ENCODE measurements around the gene SLC16A4. TPM values are rescaled to one million over a fixed set of nuclear protein-coding genes. Genes with fewer than 3 reads are reported as not detected.

The SLC16A4 gene
- total RNA-seq, 1 donor, result 76.0 TPM

DNA sequence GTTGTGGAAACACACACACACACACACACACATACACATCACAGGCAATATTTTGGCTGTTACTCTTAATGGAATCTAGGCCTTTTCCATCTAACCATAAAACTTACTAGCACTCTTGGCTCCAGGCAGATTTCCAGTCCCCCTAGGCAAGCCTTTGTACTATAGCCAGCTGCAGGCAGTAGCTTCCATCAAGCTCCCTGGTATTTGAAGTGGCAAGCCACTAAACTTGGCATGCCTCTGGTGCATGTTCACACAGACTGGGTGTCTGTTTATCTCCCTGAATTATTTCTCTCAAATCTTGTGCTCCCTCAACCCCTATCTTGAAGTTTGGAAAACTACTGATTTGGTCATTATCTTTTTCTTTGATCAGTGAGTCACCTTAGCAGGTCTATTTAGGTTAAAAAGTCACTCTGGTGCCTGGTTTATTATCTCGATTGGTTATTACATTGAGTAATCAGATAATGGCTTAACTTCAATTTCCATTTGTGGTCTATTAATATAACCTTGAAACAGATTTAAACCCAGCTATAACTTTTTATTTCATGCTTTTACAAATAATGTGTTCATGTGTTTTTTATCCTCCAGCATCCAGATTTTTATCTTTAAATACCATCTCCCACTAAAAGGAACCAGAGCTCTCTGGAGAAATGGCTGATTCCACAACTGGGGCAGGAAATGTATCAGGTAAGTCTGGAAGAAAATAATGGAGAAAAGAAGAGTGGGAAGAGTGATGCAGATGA lies 54.4 kb downstream of the SLC16A4 start:
- peaks cover 10% of the 10 kb centered on the region for H3K36me3 ChIP-seq (ENCODE audit: insufficient read depth, low read length)
- DNase-seq (ENCODE audit: insufficient read length, low spot score, missing footprints), result no peak
- H3K4me2 ChIP-seq (ENCODE audit: insufficient read depth, low read length), result no peak overlapping the region
- H4K20me1 ChIP-seq (ENCODE audit: insufficient read depth, low read length), result peaks cover 18% of the 10 kb centered on the region
- H3K4me1 ChIP-seq (ENCODE audit: insufficient read depth, low read length), result peaks cover 23% of the 10 kb centered on the region
- H3K27ac ChIP-seq (ENCODE audit: low read depth, low read length), result no peak overlapping the region
- H2AFZ ChIP-seq (ENCODE audit: low read length), result no peak overlapping the region
- TF ChIP-seq, protein P1, sequence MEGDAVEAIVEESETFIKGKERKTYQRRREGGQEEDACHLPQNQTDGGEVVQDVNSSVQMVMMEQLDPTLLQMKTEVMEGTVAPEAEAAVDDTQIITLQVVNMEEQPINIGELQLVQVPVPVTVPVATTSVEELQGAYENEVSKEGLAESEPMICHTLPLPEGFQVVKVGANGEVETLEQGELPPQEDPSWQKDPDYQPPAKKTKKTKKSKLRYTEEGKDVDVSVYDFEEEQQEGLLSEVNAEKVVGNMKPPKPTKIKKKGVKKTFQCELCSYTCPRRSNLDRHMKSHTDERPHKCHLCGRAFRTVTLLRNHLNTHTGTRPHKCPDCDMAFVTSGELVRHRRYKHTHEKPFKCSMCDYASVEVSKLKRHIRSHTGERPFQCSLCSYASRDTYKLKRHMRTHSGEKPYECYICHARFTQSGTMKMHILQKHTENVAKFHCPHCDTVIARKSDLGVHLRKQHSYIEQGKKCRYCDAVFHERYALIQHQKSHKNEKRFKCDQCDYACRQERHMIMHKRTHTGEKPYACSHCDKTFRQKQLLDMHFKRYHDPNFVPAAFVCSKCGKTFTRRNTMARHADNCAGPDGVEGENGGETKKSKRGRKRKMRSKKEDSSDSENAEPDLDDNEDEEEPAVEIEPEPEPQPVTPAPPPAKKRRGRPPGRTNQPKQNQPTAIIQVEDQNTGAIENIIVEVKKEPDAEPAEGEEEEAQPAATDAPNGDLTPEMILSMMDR (IDR thresholded peaks at IDR 0.05; ENCODE audit: extremely low read depth, low read depth, low read length), result no peak
- H3K79me2 ChIP-seq (ENCODE audit: insufficient read depth, low read length), result peaks cover 21% of the 10 kb centered on the region
- H3K9me3 ChIP-seq (ENCODE audit: low read depth, low read length), result no peaks in the 10 kb centered on the region
- H3K27me3 ChIP-seq (ENCODE audit: insufficient read depth, low read length), result no peaks in the 10 kb centered on the region
- no peak overlapping the region for H3K4me3 ChIP-seq (ENCODE audit: insufficient read depth, low read length)

DNA sequence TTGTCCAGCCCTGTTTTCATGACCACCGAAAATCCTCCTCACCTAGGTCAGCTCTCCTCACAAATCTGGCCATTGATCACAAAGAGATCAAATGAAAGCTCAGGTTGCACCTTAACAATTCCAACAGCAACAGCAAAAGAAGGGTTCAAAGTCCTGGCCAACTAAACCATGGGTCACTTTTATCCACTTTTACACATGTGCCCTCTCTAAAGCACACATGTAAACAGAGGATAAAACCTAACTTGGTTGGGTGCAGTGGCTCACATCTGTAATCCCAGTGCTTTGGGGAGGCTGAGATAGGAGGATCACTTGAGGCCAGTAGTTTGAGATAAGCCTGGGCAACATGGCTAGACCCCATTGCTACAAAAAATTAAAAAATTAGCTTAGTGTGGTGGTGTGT lies 55.6 kb downstream of the SLC16A4 start:
- Histone ChIP-seq H3K79me2 (ENCODE audit: insufficient read depth, low read length) (peaks cover 9% of the 10 kb centered on the region), H3K4me3 (ENCODE audit: insufficient read depth, low read length) (no peak overlapping the region), H3K4me1 (ENCODE audit: insufficient read depth, low read length) (peaks cover 11% of the 10 kb centered on the region), H4K20me1 (ENCODE audit: insufficient read depth, low read length) (peaks cover 6% of the 10 kb centered on the region), H2AFZ (ENCODE audit: low read length) (no peak overlapping the region), H3K4me2 (ENCODE audit: insufficient read depth, low read length) (no peak overlapping the region), H3K36me3 (ENCODE audit: insufficient read depth, low read length) (no peaks in the 10 kb centered on the region), H3K9me3 (ENCODE audit: low read depth, low read length) (no peaks in the 10 kb centered on the region), H3K27ac (ENCODE audit: low read depth, low read length) (no peak overlapping the region), H3K27me3 (ENCODE audit: insufficient read depth, low read length) (no peaks in the 10 kb centered on the region)
- DNase-seq (ENCODE audit: insufficient read length, low spot score, missing footprints), result no peak
- TF ChIP-seq, protein P1 (IDR thresholded peaks at IDR 0.05; ENCODE audit: extremely low read depth, low read depth, low read length), result no peak

DNA sequence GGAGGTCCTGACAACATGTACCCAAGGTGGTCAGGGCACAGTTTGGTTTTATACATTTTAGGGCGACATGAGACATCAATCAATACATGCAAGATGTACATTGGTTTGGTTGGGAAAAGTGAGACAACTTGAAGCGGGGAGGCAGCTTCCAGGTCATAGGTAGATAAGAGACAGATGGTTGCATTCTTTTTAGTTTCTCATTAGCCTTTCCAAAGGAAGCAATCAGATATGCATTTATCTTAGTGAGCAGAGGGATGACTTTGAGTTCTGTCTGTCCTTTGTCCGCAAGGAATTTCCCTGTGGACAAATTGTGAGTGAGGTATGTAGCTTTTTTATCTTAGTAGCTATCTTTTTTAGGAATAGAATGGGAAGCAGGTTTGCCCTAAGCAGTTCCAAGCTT lies 62.1 kb downstream of the SLC16A4 start:
- no peak overlapping the region for H2AFZ ChIP-seq (ENCODE audit: low read length)
- no peaks in the 10 kb centered on the region for H4K20me1 ChIP-seq (ENCODE audit: insufficient read depth, low read length)
- H3K9me3 ChIP-seq (ENCODE audit: low read depth, low read length), result no peaks in the 10 kb centered on the region
- no peak for DNase-seq (ENCODE audit: insufficient read length, low spot score, missing footprints)
- TF ChIP-seq, protein P1 (IDR thresholded peaks at IDR 0.05; ENCODE audit: extremely low read depth, low read depth, low read length), result no peak
- no peak overlapping the region for H3K27ac ChIP-seq (ENCODE audit: low read depth, low read length)
- no peaks in the 10 kb centered on the region for H3K36me3 ChIP-seq (ENCODE audit: insufficient read depth, low read length)
- no peaks in the 10 kb centered on the region for H3K4me1 ChIP-seq (ENCODE audit: insufficient read depth, low read length)
- peaks cover 3% of the 10 kb centered on the region for H3K27me3 ChIP-seq (ENCODE audit: insufficient read depth, low read length)
- H3K79me2 ChIP-seq (ENCODE audit: insufficient read depth, low read length), result no peaks in the 10 kb centered on the region
- no peak overlapping the region for H3K4me3 ChIP-seq (ENCODE audit: insufficient read depth, low read length)
- H3K4me2 ChIP-seq (ENCODE audit: insufficient read depth, low read length), result no peak overlapping the region

DNA sequence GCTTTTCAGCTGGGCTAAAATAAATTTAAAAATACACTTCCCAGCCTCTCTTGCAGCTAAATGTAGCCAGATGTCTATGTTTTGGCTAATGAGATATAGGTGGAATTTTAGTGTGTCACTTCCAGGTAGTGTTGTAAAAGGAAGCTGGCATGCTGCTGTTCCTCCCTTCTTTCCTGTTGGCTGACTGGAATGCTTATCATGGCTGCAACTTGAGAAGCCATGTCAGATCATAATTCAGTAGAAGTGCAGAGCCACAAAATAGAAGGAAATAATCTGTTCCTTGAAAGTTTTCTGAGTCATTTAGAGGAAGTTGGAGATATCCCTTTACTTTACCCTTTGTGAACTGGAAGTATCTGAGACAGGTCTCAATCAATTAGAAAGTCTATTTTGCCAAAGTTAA lies 62.6 kb downstream of the SLC16A4 start:
- Histone ChIP-seq H3K36me3 (ENCODE audit: insufficient read depth, low read length) (no peaks in the 10 kb centered on the region), H4K20me1 (ENCODE audit: insufficient read depth, low read length) (no peaks in the 10 kb centered on the region), H3K27me3 (ENCODE audit: insufficient read depth, low read length) (peaks cover 3% of the 10 kb centered on the region), H2AFZ (ENCODE audit: low read length) (no peak overlapping the region), H3K27ac (ENCODE audit: low read depth, low read length) (no peak overlapping the region), H3K9me3 (ENCODE audit: low read depth, low read length) (no peaks in the 10 kb centered on the region), H3K4me2 (ENCODE audit: insufficient read depth, low read length) (no peak overlapping the region), H3K4me3 (ENCODE audit: insufficient read depth, low read length) (no peak overlapping the region), H3K4me1 (ENCODE audit: insufficient read depth, low read length) (no peaks in the 10 kb centered on the region), H3K79me2 (ENCODE audit: insufficient read depth, low read length) (no peaks in the 10 kb centered on the region)
- DNase-seq (ENCODE audit: insufficient read length, low spot score, missing footprints), result no peak
- TF ChIP-seq, protein P1 (IDR thresholded peaks at IDR 0.05; ENCODE audit: extremely low read depth, low read depth, low read length), result no peak
